GM12865 (cell line): ENCODE data around the gene ASB2.

Experiments used
- DNase-seq: peaks from one replicate; pipeline ENCODE4 v3.0.0; 2010; ENCODE audit warnings: low read depth
- H3K4me3 ChIP-seq: 2 replicates; pipeline ENCODE4 v1.5.1; 2011; ENCODE audit warnings: mild to moderate bottlenecking, low read depth, low read length, control low read depth
- CTCF ChIP-seq: IDR thresholded peaks from 2 replicates; pipeline ENCODE4 v1.5.1; 2011; ENCODE audit warnings: low read length, control low read depth, low read depth, inconsistent platforms; ENCODE audit not compliant: insufficient read depth; ENCODE audit errors: missing control alignments

Gene ASB2

GRCh38 chr14:93964820-93965286 lies 11.5 kb downstream of the ASB2 start:
- H3K4me3 ChIP-seq = no peak overlapping the region
- no peak for TF ChIP-seq CTCF
- DNase-seq = no peak

- no peak for DNase-seq
- no peak for TF ChIP-seq CTCF
- no peak overlapping the region for H3K4me3 ChIP-seq
Measured at GRCh38 chr14:93964281-93964680, 12.1 kb downstream of the ASB2 start.

- TF ChIP-seq CTCF = no peak
- no peak for DNase-seq
- no peak overlapping the region for H3K4me3 ChIP-seq
Measured at GRCh38 chr14:93963692-93964091, 12.7 kb downstream of the ASB2 start.

- DNase-seq = peak; percentile 97
- TF ChIP-seq CTCF = no peak
- H3K4me3 ChIP-seq = peak overlapping the region; percentile 20
Measured at GRCh38 chr14:93962701-93963601, 13.4 kb downstream of the ASB2 start.

GRCh38 chr14:93961620-93962019 lies 14.8 kb downstream of the ASB2 start:
- no peak overlapping the region for H3K4me3 ChIP-seq
- no peak for DNase-seq
- no peak for TF ChIP-seq CTCF

- TF ChIP-seq CTCF = no peak
- no peak overlapping the region for H3K4me3 ChIP-seq
- DNase-seq = no peak
Measured at GRCh38 chr14:93960774-93961438, 15.5 kb downstream of the ASB2 start.
